Activated CD8-positive, alpha-beta memory T cell treated with anti-CD3 and anti-CD28 coated beads, Interleukin-2, amount 10 ng/mL, durations not matched to agents 7 days and 5 days (primary cell): Measurements from ENCODE around the gene MXD4. TPM values are rescaled to one million over a fixed set of nuclear protein-coding genes. Genes with fewer than 3 reads are reported as not detected.
"Not testable (repeated sequence)": the region's sequence is repeated elsewhere in the genome, so short reads cannot be mapped to it uniquely, and the experiment has no call there.

Source experiments
- ATAC-seq: fragments of 150-1000 bp; cut with Tn5 transposase; one replicate; pipeline ENCODE4 v1.10.0; 2021; ENCODE audit warnings: moderate library complexity
- CTCF ChIA-PET: fragments of 350-600 bp; sonication (Branson Sonifier 250); formaldehyde crosslinking; loops from one replicate; lab custom pipeline; 2021; ENCODE audit warnings: antibody characterized with exemption; lab: Charles Lee
- DNase-seq: peaks from one replicate; pipeline ENCODE4 v3.0.0-alpha.2; 2020
- H3K27ac Mint-ChIP-seq: one replicate; pipeline ENCODE4 v1.8.0; 2021; ENCODE audit warnings: mild to moderate bottlenecking, mixed read lengths
- H3K27me3 Mint-ChIP-seq: one replicate; pipeline ENCODE4 v1.8.0; 2021; ENCODE audit warnings: mixed read lengths
- H3K36me3 Mint-ChIP-seq: one replicate; pipeline ENCODE4 v1.8.0; 2021; ENCODE audit warnings: mild to moderate bottlenecking, mixed read lengths
- H3K4me1 Mint-ChIP-seq: one replicate; pipeline ENCODE4 v1.8.0; 2021; ENCODE audit warnings: mixed read lengths
- H3K4me3 Mint-ChIP-seq: one replicate; pipeline ENCODE4 v1.8.0; 2021; ENCODE audit warnings: mild to moderate bottlenecking, moderate library complexity, mixed read lengths
- H3K9me3 Mint-ChIP-seq: one replicate; pipeline ENCODE4 v1.8.0; 2022; ENCODE audit warnings: low read depth, mixed read lengths
- total RNA-seq, 2 experiments: library from RNA; stranded (reverse); gene quantifications; one replicate each; pipeline ENCODE4 v1.2.3, GENCODE V29; 2021

Gene MXD4
- total RNA-seq, 2 experiments from 2014 or later: 13.7 to 14.3 TPM

DNA sequence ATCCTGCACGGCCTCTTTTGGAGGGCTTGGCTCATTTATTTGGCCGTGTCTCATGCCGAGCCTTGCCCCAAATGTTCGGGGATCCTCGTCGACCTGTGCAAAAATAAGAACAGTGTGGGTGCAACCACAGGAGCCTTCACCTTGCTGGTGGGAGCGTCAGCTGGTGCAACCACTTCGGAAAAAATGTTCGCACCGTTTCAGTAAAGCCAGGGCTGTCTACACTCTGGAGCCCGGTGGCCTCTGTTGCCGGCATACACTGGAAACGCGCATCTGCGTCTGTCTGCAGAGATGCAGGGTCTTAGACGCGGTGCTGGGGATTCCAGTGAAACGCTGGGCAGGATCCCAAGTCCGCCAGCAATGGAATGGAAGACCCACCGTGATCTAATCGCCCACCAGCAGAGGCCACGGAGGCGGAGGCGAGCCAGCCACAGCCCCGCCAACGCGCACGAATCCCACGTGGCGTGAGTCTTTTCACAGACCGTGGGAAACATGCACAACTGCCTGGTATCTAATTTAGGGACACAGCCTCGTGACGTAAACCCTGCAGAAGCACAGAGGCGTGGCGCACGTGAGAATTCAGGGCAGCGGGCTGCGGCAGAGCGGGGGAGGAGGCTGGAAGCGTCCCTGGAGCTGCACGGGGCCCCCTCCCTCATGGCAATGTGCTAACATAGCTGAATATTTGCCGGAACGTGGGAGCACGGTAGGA is 13.8 kb upstream of the MXD4 start:
- CTCF ChIA-PET: no interaction called here
- H3K27me3 Mint-ChIP-seq: no peaks in the 10 kb centered on the region
- no peak for ATAC-seq
- H3K9me3 Mint-ChIP-seq: no peaks in the 10 kb centered on the region
- H3K27ac Mint-ChIP-seq: no peak overlapping the region
- H3K4me1 Mint-ChIP-seq: no peaks in the 10 kb centered on the region
- no peak for DNase-seq
- no peaks in the 10 kb centered on the region for H3K36me3 Mint-ChIP-seq
- no peak overlapping the region for H3K4me3 Mint-ChIP-seq

DNA sequence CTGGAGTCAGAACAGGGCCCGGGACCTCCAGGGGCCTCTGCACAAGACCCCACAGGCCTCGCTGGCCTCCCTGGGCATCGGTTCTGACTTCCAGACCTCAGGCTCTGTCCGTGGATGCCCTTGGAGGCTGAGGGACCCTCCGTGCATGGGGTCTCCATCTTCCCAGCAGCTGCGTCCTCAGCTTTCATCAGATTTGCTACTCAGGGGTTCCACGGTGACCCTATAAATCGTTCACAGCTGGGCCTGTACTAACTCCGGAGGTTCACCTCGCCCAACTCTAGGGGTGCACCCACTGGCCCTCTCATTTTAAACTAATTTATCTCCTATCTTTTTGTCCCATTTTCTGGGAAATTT is 13.1 kb upstream of the MXD4 start:
- H3K4me3 Mint-ChIP-seq, H3K36me3 Mint-ChIP-seq, ATAC-seq, H3K4me1 Mint-ChIP-seq, H3K27ac Mint-ChIP-seq, DNase-seq, CTCF ChIA-PET, H3K9me3 Mint-ChIP-seq, H3K27me3 Mint-ChIP-seq: not testable (repeated sequence)

DNA sequence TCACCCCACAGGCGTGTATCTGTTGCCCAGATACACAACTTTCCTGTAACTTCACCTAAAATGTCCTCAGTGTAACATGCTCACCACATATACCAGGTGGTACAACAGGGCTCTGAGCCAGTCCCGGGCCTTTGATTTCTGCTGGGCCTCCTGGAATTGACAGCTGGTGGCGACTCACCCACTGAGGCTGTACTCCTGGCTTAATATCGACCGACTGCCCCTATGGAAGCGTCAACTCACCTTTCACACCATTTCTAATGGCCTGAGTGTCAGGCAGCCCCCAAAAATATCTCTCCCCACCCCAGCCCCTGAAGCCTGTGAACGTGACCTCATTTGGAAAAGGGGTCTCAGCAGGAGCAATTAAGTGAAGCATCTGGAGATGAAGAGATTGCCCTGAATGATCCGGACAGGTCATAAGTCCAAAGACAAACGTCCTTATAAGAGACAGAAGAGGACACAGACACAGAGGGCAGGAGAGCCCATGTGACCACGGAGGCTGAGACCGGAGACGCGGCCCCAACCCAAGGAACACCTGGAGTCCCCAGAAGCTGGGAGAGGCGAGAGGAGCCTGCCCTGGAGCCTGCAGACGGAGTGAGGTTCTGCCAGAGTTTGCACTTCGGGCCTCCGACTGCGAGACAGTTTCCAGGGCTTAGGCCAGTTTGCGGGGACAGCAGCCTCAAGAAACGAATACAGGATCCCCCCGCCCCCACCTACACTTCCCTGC is 12.6 kb upstream of the MXD4 start:
- no peak for ATAC-seq
- no peaks in the 10 kb centered on the region for H3K27me3 Mint-ChIP-seq
- no peak overlapping the region for H3K4me3 Mint-ChIP-seq
- no peaks in the 10 kb centered on the region for H3K36me3 Mint-ChIP-seq
- H3K4me1 Mint-ChIP-seq: no peaks in the 10 kb centered on the region
- no peaks in the 10 kb centered on the region for H3K9me3 Mint-ChIP-seq
- CTCF ChIA-PET: no interaction called here
- DNase-seq: no peak
- no peak overlapping the region for H3K27ac Mint-ChIP-seq

DNA sequence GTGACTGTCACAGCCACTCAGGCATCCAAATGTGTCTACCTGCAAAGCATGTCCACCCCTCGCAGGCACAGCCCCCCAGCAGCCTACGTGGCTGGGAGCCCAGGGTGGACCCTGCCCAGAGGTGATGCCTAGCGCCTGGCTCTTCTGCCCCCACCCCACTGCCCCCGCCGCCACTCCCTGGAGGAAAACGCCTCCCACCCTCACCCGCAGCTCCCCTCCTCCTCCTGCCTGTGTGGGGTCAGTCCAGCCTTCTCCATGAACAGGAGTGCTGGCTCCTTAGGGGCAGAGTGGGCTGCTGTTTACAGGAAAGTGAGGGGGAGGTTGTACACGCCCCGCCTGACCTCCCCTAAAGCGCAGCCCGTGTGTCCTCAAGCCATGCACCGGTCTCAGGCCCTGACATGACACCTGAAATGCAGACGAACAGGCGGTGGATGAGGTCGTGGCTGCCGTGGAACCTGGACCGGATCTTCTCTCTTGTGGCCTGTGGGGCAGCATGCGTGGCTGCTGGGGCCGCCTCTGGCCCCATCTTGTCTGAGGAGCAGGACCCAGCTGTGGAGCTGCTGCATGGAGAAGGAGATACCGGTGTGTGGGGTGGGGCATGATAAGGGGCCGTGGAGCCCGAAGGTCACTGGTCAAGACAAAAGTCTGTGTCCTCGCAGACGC is 11.9 kb upstream of the MXD4 start:
- H3K27ac Mint-ChIP-seq: no peak overlapping the region
- no peaks in the 10 kb centered on the region for H3K36me3 Mint-ChIP-seq
- H3K27me3 Mint-ChIP-seq: no peaks in the 10 kb centered on the region
- no peak for DNase-seq
- H3K9me3 Mint-ChIP-seq: no peaks in the 10 kb centered on the region
- ATAC-seq: no peak
- H3K4me3 Mint-ChIP-seq: no peak overlapping the region
- CTCF ChIA-PET: no interaction called here
- no peaks in the 10 kb centered on the region for H3K4me1 Mint-ChIP-seq

DNA sequence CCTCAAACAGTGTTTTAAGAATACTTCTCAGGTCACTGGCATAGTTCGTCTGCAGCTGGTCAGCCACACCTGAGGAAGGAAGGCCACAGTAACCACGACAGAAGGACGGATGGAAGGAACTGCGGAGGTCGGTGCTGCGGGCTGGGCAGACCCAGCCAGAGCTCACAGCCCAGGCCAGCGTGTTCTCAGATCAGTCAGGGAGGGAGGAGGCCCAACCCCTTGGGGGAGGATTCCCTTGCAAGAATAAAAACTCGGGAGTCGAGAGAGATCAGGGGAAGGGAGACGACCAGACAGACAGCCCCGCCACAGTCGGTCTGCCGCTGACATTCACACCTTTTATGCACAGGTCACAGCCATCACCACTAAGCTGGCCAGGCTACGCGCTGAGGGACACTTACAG is 11.3 kb upstream of the MXD4 start:
- no peaks in the 10 kb centered on the region for H3K9me3 Mint-ChIP-seq
- no peaks in the 10 kb centered on the region for H3K36me3 Mint-ChIP-seq
- CTCF ChIA-PET: no interaction called here
- DNase-seq: no peak
- no peaks in the 10 kb centered on the region for H3K4me1 Mint-ChIP-seq
- no peak for ATAC-seq
- H3K27me3 Mint-ChIP-seq: no peaks in the 10 kb centered on the region
- no peak overlapping the region for H3K4me3 Mint-ChIP-seq
- H3K27ac Mint-ChIP-seq: no peak overlapping the region

DNA sequence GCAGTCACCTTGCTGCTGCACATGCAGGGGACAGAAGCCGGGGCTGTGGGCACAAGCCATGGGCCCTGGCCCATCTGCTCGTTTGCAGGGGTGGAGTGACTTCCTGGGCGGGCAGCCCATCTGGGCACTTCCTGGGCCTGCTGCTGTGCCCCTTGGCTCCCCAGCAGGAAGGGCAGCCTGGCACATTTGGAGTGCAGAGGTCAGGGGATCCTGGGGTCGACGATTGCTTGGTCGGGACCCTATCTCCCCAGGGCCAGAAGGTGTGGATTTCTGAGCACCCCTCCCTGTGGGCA is 10.9 kb upstream of the MXD4 start:
- DNase-seq (no peak), ATAC-seq (no peak)
- H3K27ac Mint-ChIP-seq: no peak overlapping the region
- no peaks in the 10 kb centered on the region for H3K9me3 Mint-ChIP-seq
- no peaks in the 10 kb centered on the region for H3K27me3 Mint-ChIP-seq
- CTCF ChIA-PET: no interaction called here
- H3K4me3 Mint-ChIP-seq: no peak overlapping the region
- H3K4me1 Mint-ChIP-seq: no peaks in the 10 kb centered on the region
- no peaks in the 10 kb centered on the region for H3K36me3 Mint-ChIP-seq

DNA sequence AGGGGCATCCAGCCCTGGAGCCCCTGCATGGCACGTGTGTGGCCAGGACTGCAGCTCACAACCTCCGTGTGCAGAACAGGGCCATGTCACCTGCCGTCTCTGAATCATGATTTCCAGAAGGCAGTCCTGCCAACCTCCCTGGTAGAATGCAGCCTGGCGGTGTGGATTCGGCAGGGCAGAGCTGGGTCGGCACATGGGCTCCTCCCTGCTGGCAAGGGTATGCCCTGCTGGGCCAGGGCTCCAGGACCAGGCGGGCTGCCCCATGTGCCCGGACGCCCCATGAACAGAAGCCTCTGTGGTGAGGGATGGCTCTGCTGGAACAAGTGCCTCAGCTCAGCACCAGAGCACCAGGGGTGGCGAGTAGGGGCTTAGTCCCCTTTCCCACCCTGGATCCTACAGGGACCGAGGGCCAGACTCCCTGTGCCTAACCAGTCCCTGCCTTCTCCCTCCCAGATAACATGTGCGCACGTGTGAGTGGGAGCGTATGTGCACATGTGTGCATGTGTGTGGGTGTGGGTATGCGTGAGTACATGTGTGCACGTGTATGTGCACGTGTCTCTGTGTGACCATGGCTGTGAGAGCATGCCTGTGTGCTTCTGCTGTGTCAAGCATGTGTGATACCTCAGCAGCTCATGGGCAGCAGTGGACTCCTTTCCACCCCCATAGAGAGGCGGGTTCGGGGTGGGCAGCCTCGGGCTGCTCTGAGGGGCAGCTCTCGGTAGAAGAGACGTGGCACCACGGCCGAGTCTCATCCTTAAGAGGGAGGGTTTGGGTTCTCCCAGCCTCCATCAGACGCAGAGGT is 10.3 kb upstream of the MXD4 start:
- CTCF ChIA-PET: no interaction called here
- Mint-ChIP-seq H3K27me3 (no peaks in the 10 kb centered on the region), H3K4me3 (no peak overlapping the region), H3K4me1 (no peaks in the 10 kb centered on the region), H3K27ac (no peak overlapping the region), H3K36me3 (no peaks in the 10 kb centered on the region), H3K9me3 (no peaks in the 10 kb centered on the region)
- ATAC-seq: no peak
- no peak for DNase-seq

DNA sequence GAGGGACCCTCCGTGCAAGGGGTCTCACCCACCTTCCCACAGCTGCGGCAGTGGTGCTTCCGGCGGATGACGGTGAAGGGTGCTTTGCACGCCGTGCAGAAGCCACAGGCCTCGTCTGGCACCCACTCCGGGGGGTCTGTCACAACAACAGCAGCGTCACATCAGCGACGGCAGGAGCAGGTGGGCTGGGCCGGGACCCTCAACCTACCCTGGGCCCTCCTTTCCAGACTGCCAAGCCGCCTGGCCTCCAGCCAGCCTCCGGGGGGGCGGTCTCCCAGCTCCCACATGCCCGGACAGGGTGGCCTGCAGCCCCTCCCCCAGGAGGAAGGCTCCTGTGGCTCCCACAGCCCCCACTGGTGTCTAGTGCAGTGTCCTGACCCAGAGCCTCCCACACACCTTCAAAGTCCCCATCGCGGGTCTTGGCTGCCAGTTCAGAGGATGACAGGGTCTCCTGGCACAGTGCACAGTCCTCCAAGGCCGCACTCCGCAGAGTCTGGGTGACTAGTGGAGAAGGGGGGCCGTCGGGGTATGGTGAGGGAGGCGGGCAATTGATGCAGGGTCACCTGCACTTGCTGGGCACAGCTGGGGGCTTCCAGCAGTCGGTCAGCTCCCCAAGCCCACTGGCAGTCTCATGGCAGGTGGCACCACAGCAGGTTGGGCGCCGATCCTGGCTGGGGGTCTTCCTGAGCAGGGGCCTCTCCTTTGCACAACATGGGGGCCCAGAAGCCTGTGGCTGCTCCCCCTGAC is 9.5 kb upstream of the MXD4 start:
- ATAC-seq (no peak), DNase-seq (no peak)
- CTCF ChIA-PET: no interaction called here
- H3K4me3 Mint-ChIP-seq: no peak overlapping the region
- H3K36me3 Mint-ChIP-seq: no peaks in the 10 kb centered on the region
- H3K27me3 Mint-ChIP-seq: no peaks in the 10 kb centered on the region
- H3K9me3 Mint-ChIP-seq: no peaks in the 10 kb centered on the region
- no peaks in the 10 kb centered on the region for H3K4me1 Mint-ChIP-seq
- no peak overlapping the region for H3K27ac Mint-ChIP-seq

DNA sequence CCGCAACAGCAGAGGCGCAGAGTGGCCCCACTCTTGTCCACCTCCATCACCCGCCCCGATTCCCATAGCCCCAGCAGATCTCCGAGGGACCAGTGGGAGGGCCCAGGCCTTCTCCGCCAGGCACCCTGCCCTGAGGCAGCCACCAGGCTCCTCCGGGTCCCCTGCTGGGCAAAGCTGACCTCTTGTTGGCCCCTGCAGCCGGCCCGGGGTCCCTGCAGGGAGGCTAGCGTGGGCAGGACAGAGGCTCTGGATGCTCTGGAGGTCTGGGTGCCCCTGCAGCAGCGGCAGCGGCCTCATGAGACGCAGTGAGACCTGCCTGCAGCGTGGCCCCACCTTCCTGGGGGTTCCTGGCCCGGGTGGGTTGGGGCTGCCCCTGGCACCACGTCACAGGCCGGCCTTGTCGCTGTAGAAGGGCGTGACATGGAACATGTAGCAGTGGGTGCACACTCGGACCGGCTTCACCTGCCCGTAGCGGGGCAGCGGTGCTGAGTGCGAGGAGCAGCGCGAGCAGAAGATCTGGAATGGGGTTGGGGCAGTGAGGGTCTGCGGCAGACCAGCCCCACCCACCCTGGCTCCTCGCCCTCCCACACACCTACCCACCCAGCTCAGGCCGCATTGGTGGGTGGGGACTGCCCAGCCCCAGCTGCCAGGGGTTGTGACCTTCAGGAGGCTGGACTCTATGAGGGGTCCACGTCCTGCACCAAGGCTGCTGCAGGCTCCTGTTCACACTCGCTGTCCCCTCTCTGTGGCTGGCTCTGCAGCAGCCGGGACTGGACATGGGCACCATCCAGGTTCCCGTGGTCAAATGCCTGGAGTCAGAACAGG is 8.6 kb upstream of the MXD4 start:
- H3K27ac Mint-ChIP-seq: no peak overlapping the region
- no peaks in the 10 kb centered on the region for H3K9me3 Mint-ChIP-seq
- no peak for ATAC-seq
- H3K27me3 Mint-ChIP-seq: no peaks in the 10 kb centered on the region
- H3K4me1 Mint-ChIP-seq: no peaks in the 10 kb centered on the region
- H3K4me3 Mint-ChIP-seq: no peak overlapping the region
- H3K36me3 Mint-ChIP-seq: no peaks in the 10 kb centered on the region
- DNase-seq: no peak
- CTCF ChIA-PET: no interaction called here

DNA sequence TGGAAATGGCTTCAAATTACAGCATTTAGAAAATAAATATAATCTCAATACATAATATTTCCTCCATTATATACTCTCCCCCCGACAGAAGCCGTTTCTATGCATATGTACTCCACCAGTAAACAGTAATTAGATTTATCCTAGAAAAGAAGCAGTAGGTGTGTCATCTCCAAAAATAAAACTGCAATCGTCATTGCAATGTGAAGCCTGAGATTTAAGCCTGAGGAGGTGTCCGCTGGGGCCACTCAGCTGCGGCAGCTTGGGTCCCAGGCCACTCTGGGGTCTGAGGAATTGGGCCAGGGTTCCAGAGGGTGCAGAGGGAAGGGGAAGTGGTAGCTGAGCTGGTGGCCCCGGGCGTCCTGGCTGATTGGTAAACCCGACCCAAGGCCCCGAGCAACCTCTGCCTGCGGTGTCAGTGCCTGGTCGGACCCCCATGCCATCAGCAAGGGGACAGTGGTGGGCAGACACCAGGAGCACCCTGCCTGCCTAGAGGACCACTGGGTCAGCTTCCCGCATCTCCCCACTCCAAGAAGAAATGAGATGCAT is 7.8 kb upstream of the MXD4 start:
- Mint-ChIP-seq H3K4me1 (no peaks in the 10 kb centered on the region), H3K27ac (no peak overlapping the region), H3K9me3 (no peaks in the 10 kb centered on the region), H3K27me3 (no peaks in the 10 kb centered on the region), H3K36me3 (no peaks in the 10 kb centered on the region), H3K4me3 (no peak overlapping the region)
- DNase-seq (no peak), ATAC-seq (no peak)
- CTCF ChIA-PET: no interaction called here

DNA sequence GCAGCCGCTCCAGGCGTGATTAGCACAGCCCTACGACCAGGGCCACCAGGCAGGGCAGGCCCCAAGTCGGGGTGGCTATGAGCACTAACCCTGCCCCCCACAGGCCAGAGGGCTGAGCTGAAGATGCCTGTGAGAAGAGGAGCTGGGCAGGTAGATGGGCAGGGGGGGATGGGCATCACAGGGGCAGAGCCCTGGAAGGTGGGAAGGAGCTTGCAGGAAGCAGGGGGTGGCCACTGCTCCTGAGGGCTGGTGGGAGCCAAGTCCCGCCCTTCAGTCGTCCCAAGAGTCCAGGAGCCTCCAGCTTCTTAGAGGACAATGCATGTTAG is 7.3 kb upstream of the MXD4 start:
- Mint-ChIP-seq H3K27me3 (no peaks in the 10 kb centered on the region), H3K9me3 (no peaks in the 10 kb centered on the region), H3K36me3 (no peaks in the 10 kb centered on the region), H3K27ac (no peak overlapping the region), H3K4me3 (no peak overlapping the region), H3K4me1 (no peaks in the 10 kb centered on the region)
- CTCF ChIA-PET: no interaction called here
- no peak for DNase-seq
- no peak for ATAC-seq

DNA sequence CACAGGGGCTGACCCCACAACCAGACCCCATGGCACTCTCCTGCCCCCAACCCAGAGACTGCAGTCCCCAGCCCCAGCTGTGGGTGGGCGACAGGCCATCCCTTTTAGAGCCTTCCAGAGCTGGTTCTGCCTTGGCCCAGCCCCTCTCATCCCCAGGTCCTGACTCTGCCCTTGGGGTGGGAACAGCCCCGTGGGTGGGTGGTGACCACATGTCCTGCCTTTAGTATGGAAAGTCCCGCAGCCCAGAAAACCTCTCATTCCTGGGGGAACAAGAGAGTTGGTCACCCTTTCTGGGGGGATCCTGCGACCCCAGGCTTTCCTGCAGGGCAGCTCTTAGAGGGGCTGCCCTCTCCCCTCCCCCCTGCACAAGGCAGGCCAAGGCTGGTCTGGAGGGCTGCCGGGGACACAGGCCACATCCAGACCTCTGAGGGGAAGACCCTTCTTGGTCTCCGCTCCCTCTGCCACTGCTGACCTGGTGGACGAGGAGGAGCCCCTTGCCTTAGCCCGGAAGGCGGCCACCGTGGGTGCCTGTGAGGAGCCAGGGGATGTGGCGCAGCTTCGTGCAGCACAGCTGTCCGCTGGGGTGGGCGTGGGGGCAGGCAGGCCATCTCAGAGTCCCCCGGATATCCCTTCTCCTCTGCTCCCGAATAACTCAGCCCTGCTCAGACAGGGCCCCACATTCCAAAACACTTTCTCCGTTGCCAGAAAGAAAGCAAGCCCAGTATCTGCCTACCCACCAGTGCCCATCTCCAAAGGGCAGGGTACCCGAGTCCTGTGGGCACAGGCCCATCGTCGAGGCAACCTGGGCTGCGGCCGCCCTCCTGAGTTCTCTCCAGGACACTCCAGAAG is 6.7 kb upstream of the MXD4 start:
- no peaks in the 10 kb centered on the region for H3K36me3 Mint-ChIP-seq
- DNase-seq (no peak), ATAC-seq (no peak)
- no peak overlapping the region for H3K4me3 Mint-ChIP-seq
- no peaks in the 10 kb centered on the region for H3K4me1 Mint-ChIP-seq
- H3K27me3 Mint-ChIP-seq: no peaks in the 10 kb centered on the region
- CTCF ChIA-PET: no interaction called here
- no peaks in the 10 kb centered on the region for H3K9me3 Mint-ChIP-seq
- no peak overlapping the region for H3K27ac Mint-ChIP-seq
